GM12865 (cell line): Measurements from ENCODE around the gene N4BP2L1.
A peak's percentile ranks its signal among the peaks of the same experiment; 100 is the strongest.

Source experiments
- DNase-seq: peaks from one replicate; pipeline ENCODE4 v3.0.0; 2010; ENCODE audit warnings: low read depth
- H3K4me3 ChIP-seq: 2 replicates; pipeline ENCODE4 v1.5.1; 2011; ENCODE audit warnings: mild to moderate bottlenecking, low read depth, low read length, control low read depth
- TF ChIP-seq, protein P1 (sequence below): IDR thresholded peaks from 2 replicates; pipeline ENCODE4 v1.5.1; 2011; ENCODE audit warnings: low read length, control low read depth, low read depth, inconsistent platforms; ENCODE audit not compliant: insufficient read depth; ENCODE audit errors: missing control alignments

The N4BP2L1 gene

DNA sequence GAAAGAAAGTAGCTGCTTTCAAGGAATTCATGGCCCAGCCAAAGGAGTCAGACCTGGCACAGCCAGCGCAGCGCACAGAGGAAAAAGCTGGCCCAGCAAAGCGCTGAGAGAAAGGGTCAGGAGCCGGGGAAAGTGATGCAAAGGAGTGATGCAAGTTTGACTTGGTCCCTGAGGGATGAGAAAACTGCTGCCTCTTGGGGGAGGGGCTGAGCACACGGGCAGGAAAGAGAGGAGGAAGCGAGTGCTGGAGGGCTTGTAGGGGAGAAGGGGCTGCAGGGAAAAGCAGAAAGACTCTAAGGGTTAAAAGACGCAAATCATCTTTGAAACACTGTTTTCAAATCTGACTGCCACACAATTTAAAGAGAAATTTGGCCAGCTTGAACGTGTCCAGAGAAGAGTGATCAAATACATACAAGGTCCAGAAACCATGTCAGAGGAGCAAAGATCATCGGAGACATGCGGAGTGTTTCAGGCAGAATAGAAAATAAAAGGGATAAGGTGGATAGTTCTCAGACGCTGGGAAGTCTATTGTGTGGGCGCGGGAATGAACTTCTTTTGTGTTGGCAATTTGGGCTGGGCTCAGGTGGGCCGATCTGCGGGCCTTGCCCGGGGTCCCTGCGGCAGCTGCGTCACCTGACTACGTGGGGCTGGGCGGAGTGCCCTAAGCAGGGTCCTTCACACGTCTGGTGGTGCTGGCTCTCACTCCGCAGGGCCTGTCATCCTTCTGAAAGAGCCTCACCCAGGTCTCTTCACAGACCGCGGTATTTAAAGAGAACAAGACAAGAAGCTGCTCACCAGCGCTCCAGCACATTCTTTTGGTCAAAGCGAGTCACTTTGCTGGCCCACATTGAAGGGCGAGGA, 18.1 kb downstream of the N4BP2L1 start:
- TF ChIP-seq, protein P1, sequence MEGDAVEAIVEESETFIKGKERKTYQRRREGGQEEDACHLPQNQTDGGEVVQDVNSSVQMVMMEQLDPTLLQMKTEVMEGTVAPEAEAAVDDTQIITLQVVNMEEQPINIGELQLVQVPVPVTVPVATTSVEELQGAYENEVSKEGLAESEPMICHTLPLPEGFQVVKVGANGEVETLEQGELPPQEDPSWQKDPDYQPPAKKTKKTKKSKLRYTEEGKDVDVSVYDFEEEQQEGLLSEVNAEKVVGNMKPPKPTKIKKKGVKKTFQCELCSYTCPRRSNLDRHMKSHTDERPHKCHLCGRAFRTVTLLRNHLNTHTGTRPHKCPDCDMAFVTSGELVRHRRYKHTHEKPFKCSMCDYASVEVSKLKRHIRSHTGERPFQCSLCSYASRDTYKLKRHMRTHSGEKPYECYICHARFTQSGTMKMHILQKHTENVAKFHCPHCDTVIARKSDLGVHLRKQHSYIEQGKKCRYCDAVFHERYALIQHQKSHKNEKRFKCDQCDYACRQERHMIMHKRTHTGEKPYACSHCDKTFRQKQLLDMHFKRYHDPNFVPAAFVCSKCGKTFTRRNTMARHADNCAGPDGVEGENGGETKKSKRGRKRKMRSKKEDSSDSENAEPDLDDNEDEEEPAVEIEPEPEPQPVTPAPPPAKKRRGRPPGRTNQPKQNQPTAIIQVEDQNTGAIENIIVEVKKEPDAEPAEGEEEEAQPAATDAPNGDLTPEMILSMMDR: no peak
- H3K4me3 ChIP-seq: no peak overlapping the region
- DNase-seq: no peak

DNA sequence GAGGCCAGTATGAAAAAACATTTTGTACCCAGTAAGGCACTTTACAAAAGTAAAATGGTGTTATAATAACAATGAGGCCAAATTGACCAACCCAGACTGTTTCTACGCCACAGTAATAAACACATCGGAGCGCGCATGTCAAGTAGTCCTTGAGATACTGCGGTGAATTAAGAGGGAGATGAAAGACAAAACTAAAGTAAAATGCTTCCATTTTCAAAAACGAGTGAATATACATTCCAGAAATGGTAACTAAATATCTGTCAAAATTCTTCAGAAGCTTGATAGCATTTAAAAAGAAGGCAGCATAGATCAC, 19.0 kb downstream of the N4BP2L1 start:
- TF ChIP-seq, protein P1: no peak
- H3K4me3 ChIP-seq: no peak overlapping the region
- no peak for DNase-seq

DNA sequence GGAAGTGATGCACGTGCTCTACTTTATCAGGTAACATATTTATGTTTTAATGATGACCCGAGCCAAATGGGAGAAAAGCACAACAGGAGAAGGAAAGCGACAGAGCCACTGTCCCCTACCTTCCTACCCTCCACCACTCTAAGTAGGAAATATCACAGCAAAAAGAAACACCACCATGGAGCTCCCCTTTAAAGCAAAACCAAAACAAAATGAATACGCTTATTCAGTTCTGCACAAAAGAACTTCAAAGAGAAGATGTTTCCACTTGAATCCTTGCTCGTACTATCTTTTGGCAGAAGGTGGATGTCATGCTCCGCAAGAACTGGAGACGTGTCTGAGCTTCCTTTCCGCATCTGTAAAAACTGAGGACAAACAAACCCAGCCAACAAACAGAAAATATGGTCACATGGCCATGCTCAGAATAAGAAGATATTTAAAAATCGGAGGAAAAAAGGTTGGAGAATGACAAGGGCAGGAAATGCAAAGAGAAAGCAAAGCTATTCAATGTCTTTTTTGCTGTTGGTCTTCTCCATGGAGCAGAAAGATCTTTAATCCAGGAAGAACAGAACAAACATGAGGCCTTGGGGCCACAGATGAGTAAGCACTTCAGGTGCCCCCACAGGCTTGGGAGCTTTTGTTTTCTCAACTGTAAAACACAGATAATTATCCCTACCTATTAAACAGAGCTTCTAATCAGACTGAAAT, 19.5 kb downstream of the N4BP2L1 start:
- peak; percentile 28 for DNase-seq

DNA sequence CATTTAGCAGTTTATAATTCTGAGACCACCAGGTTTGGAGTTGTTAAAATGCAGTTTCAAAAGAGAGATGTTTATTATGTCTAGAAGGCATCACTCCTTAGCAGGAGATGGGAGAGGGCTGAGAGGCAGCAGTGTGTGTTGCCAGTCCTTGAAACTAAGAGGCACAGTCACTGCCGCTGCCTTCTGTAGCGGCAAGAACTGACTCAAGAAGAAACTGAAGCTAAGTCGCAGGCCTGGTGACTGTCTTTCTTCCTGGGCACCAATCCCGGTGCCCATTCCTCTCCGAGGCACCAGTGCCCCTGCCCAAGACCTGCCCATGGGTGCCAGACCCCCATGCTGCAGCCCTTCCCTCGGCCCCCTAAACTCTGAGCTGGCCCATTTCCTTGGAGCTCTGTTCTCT, 20.1 kb downstream of the N4BP2L1 start:
- peak; percentile 84 for DNase-seq
- peak overlapping the region; percentile 60 for H3K4me3 ChIP-seq
- TF ChIP-seq, protein P1: no peak

More for the DNA sequence above, 19.5 kb downstream of the N4BP2L1 start:
- peak overlapping the region; percentile 60 for H3K4me3 ChIP-seq
- TF ChIP-seq, protein P1: no peak

DNA sequence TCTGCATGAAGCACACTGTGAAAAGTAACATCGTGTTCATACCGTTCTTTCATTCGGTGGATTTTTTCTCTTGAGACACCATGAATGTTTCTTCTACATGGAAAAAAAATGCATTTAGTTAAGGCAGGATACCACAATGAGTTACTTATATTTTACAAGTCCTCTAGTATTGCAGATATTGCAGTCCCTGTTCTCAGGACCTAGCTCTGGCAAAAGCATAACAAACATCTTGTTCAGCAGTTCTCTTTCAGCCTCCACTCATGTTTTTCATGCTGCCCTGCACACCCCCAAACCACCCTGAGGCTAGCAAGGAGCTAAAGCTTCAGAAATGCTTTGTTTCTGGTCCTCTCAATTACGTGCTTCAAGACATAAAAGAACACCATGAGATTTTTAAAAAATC, 24.8 kb downstream of the N4BP2L1 start:
- no peak for DNase-seq
- H3K4me3 ChIP-seq: no peak overlapping the region
- TF ChIP-seq, protein P1: no peak

DNA sequence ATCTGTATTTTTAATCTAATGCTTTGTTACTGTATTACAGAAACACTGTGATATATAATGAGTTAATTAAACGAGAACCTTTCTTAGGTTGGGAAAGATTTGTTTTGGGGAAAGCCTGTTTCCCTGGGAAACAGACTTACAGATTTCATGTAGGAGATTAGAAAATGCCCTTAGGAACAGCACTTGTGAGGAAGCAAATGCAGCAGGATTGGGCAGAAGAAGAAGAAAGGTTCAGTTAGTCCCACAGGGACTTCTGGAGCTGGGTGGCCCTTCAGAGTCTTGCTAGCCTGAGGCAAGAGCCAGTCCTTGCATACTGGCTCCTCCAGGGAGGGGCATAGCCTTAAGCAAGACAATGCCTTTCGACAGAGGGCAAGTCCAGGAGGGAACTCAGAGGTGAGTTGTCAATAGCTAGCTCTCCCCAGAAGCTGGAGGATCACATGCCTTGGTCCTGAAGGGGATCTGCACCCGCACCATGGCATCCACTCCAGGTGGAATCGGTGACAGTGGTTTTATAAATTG, 36.8 kb downstream of the N4BP2L1 start:
- DNase-seq: no peak
- H3K4me3 ChIP-seq: no peak overlapping the region
- TF ChIP-seq, protein P1: no peak

DNA sequence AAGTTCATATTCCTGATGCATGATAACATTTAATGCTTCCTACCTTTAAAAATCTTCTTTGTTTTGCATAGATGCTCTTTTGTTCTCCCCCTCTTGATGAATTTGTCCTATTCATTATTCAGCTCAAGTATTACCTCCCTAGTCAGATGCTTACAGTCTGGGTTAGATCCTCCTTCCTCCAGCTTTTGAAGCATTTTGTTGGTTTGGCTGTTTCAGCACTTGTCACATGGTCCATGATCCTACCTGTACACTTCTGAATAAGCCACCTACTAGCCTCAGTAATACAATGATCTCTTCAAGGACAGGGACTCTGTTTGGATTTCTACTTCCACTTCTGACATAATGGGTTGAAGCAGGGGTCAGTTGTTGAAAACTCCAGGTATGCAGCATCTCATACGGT, 37.4 kb downstream of the N4BP2L1 start:
- no peak for DNase-seq
- H3K4me3 ChIP-seq: no peak overlapping the region
- TF ChIP-seq, protein P1: no peak
